Measurements from ENCODE around the gene SLC4A4.

Gene SLC4A4

GRCh38 chr4:71538528-71538927 is 199.7 kb downstream of the SLC4A4 start:
- no peak for DNase-seq (ENCODE audit: low read depth)
- H3K4me3 ChIP-seq (ENCODE audit: low read depth, low read length): no peak overlapping the region
- no peak for TF ChIP-seq POLR2A (IDR thresholded peaks at IDR 0.05; ENCODE audit: extremely low read depth, insufficient read length)
- TF ChIP-seq MYC (IDR thresholded peaks at IDR 0.05; ENCODE audit: low read depth, low read length): no peak
- no peak for TF ChIP-seq CTCF (IDR thresholded peaks at IDR 0.05; ENCODE audit: low read depth, low read length)
- no peak for TF ChIP-seq MAX (IDR thresholded peaks at IDR 0.05; ENCODE audit: low read depth, low read length)

- DNase-seq (ENCODE audit: low read depth): peak; percentile 36
- TF ChIP-seq CTCF (IDR thresholded peaks at IDR 0.05; ENCODE audit: low read depth, low read length) (peak; percentile 22), MYC (IDR thresholded peaks at IDR 0.05; ENCODE audit: low read depth, low read length) (no peak), MAX (IDR thresholded peaks at IDR 0.05; ENCODE audit: low read depth, low read length) (no peak)
- no peak overlapping the region for H3K4me3 ChIP-seq (ENCODE audit: low read depth, low read length)
These were observed 202.0 kb downstream of the SLC4A4 start for GRCh38 chr4:71540749-71541269.

GRCh38 chr4:71541541-71541940 is 202.7 kb downstream of the SLC4A4 start:
- no peak for DNase-seq (ENCODE audit: low read depth)
- no peak for TF ChIP-seq POLR2A (IDR thresholded peaks at IDR 0.05; ENCODE audit: extremely low read depth, insufficient read length)
- TF ChIP-seq CTCF (IDR thresholded peaks at IDR 0.05; ENCODE audit: low read depth, low read length): no peak
- no peak for TF ChIP-seq MAX (IDR thresholded peaks at IDR 0.05; ENCODE audit: low read depth, low read length)
- no peak for TF ChIP-seq MYC (IDR thresholded peaks at IDR 0.05; ENCODE audit: low read depth, low read length)
- H3K4me3 ChIP-seq (ENCODE audit: low read depth, low read length): no peak overlapping the region

- H3K4me3 ChIP-seq (ENCODE audit: low read depth, low read length): no peak overlapping the region
- TF ChIP-seq MYC (IDR thresholded peaks at IDR 0.05; ENCODE audit: low read depth, low read length): no peak
- TF ChIP-seq MAX (IDR thresholded peaks at IDR 0.05; ENCODE audit: low read depth, low read length): no peak
- TF ChIP-seq CTCF (IDR thresholded peaks at IDR 0.05; ENCODE audit: low read depth, low read length): no peak
- no peak for TF ChIP-seq POLR2A (IDR thresholded peaks at IDR 0.05; ENCODE audit: extremely low read depth, insufficient read length)
- DNase-seq (ENCODE audit: low read depth): no peak
These were observed 206.3 kb downstream of the SLC4A4 start for GRCh38 chr4:71545168-71545567.

GRCh38 chr4:71549516-71550160 is 210.8 kb downstream of the SLC4A4 start:
- TF ChIP-seq CTCF (IDR thresholded peaks at IDR 0.05; ENCODE audit: low read depth, low read length) (no peak), POLR2A (IDR thresholded peaks at IDR 0.05; ENCODE audit: extremely low read depth, insufficient read length) (no peak), MYC (IDR thresholded peaks at IDR 0.05; ENCODE audit: low read depth, low read length) (no peak), MAX (IDR thresholded peaks at IDR 0.05; ENCODE audit: low read depth, low read length) (no peak)
- no peak overlapping the region for H3K4me3 ChIP-seq (ENCODE audit: low read depth, low read length)
- no peak for DNase-seq (ENCODE audit: low read depth)
